ENCODE measurements around the gene MYO18B.
A peak's percentile ranks its signal among the peaks of the same experiment; 100 is the strongest.

DNA sequence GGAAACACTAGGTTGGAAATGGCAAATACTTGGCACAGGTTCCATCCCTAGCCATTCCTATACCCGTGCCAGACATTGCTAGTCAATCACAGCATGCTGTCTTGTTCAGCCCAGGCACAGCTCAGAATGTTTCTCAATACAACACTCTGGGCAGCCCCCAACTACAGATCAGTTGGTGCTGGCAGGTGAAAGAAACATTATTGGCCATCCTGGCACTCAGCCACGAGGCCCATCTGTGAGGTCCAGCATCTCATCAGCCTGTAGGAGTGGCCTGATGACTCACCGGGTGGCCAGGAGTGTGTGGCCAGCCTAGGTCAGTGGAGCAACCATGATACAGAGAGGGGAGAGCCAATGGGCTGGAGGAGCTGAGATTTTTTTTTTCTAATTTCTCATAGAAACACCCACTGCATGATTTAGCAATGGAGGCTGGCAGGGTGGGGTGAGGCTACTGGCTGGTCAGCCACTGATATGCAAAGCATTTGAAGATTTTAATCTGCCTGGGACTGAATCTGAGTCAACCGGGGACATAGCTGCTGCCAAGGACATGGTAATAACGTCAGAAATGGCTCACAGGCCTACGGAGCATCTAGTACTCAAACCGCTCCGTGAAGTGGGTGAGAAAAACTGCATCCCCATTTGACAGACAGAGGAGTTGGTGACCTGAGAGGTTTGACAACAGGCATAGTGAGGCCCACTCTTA lies 5.4 kb downstream of the MYO18B start:
- TF ChIP-seq, protein P1, sequence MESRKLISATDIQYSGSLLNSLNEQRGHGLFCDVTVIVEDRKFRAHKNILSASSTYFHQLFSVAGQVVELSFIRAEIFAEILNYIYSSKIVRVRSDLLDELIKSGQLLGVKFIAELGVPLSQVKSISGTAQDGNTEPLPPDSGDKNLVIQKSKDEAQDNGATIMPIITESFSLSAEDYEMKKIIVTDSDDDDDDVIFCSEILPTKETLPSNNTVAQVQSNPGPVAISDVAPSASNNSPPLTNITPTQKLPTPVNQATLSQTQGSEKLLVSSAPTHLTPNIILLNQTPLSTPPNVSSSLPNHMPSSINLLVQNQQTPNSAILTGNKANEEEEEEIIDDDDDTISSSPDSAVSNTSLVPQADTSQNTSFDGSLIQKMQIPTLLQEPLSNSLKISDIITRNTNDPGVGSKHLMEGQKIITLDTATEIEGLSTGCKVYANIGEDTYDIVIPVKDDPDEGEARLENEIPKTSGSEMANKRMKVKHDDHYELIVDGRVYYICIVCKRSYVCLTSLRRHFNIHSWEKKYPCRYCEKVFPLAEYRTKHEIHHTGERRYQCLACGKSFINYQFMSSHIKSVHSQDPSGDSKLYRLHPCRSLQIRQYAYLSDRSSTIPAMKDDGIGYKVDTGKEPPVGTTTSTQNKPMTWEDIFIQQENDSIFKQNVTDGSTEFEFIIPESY (IDR thresholded peaks at IDR 0.05; ENCODE audit: extremely low read depth, insufficient replicate concordance, low read length) = no peak
- TF ChIP-seq CTCF (IDR thresholded peaks at IDR 0.05 in 2 of 3, conservative IDR thresholded peaks at IDR 0.05 in 1 of 3; ENCODE audit: borderline replicate concordance in 1 of 3, insufficient read depth in 1 of 3, low read depth in 2 of 3, low read length in 2 of 3) = no peak
- TF ChIP-seq, protein P2, sequence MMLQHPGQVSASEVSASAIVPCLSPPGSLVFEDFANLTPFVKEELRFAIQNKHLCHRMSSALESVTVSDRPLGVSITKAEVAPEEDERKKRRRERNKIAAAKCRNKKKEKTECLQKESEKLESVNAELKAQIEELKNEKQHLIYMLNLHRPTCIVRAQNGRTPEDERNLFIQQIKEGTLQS (IDR thresholded peaks at IDR 0.05) = no peak
- no peak for TF ChIP-seq SIN3A (IDR thresholded peaks at IDR 0.05; ENCODE audit: low read depth)
- TF ChIP-seq FOSL1 (IDR thresholded peaks at IDR 0.05; ENCODE audit: low read depth) = peak; percentile 55
- TF ChIP-seq POLR2A (IDR thresholded peaks at IDR 0.05; ENCODE audit: borderline replicate concordance, extremely low read depth, insufficient read depth, insufficient read length) = no peak
- no peak for TF ChIP-seq EZH2 (IDR thresholded peaks at IDR 0.05)
- TF ChIP-seq JUND (IDR thresholded peaks at IDR 0.05) = no peak; the same call in 1 of the 2 replicates
- TF ChIP-seq MAX (IDR thresholded peaks at IDR 0.05) = no peak
- no peak for TF ChIP-seq CEBPB (IDR thresholded peaks at IDR 0.05; ENCODE audit: low read depth)
